ENCODE data around the gene ATRIP.

DNA sequence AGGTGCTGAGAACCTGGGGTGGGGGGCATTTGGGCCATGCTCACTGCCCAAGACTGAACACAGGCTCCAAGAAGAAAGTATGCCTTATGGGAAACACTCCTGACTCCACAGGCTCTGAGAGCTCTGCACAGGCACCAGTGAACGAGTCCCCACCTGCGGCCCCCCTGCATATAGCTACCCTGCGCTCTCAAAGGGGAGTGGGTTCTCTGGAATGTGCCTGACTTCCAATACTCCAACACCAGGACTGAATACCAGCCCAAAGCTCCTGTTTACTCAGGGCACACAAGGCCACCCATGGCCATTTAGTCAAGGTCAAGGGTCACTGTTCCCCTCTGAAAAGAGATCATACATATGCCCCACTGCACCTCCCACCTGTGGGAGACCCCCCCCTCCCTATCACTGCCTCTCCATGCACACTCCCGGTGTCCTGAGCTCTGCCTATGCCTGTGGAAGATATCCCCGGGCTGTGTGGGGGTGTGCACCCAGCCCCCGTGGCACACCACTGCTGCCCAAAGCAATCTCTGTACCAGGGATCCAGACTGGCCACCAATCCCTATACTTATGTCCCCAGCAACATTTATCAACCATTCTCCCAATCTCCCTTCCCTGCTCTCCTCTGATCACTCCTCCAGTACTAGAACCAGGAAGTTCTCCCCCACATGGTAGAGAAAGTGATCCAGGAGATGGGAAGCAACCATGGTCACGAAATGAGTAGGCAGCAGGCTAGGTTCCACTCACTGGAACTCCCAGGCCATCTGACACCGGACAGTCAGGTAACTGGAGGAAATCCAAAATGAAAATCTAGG is 15.1 kb upstream of the ATRIP start:
- TF ChIP-seq POLR2AphosphoS5 (IDR thresholded peaks at IDR 0.05; ENCODE audit: low read depth, low read length), result no peak
- TF ChIP-seq POLR2A (IDR thresholded peaks at IDR 0.05; ENCODE audit: low read depth, low read length), result no peak
